H1 (cell line): ENCODE results near the gene PRKCA. TPM values are rescaled to one million over a fixed set of nuclear protein-coding genes. Genes with fewer than 3 reads are reported as not detected.

Source experiments
- CTCF ChIA-PET: fragments of 300-600 bp; sonication (Branson Sonifier 250); formaldehyde crosslinking; loops from one replicate; lab custom pipeline; 2021; ENCODE audit not compliant: partially characterized antibody; lab: Charles Lee
- POLR2A ChIA-PET: fragments of 300-600 bp; sonication (Branson Sonifier 250); formaldehyde crosslinking; loops from one replicate; lab custom pipeline; 2021; ENCODE audit warnings: inconsistent platforms; ENCODE audit not compliant: partially characterized antibody; lab: Charles Lee
- DNase-seq, 2 experiments: peaks; one replicate each; pipeline versions ENCODE4 v3.0.0 to v3.0.0-alpha.2; 2010 to 2022; ENCODE audit warnings: low spot score in 2 of 2, low read depth in 1 of 2, mixed read lengths in 1 of 2
- FAIRE-seq: peaks from 2 replicates; lab custom pipeline; 2011; peaks lifted over from hg19 to GRCh38; lab: Jason Lieb, UNC
- H2AFZ ChIP-seq: 2 replicates; pipeline ENCODE4 v1.8.1; 2012; ENCODE audit warnings: low read length, inconsistent platforms
- H2AK5ac ChIP-seq: 2 replicates; pipeline ENCODE4 v1.6.1; 2013; ENCODE audit warnings: low read depth, low read length
- H2BK120ac ChIP-seq: replicated peaks from 2 replicates; pipeline ENCODE3; 2013; ENCODE audit warnings: low read depth, low read length, inconsistent platforms
- H2BK12ac ChIP-seq: 2 replicates; pipeline ENCODE4 v1.6.1; 2013; ENCODE audit warnings: low read depth, low read length
- H2BK15ac ChIP-seq: 2 replicates; pipeline ENCODE4 v1.6.1; 2013; ENCODE audit warnings: low read length
- H2BK20ac ChIP-seq: 2 replicates; pipeline ENCODE4 v1.6.1; 2013; ENCODE audit warnings: low read length
- H2BK5ac ChIP-seq: 2 replicates; pipeline ENCODE4 v1.6.1; 2013; ENCODE audit warnings: low read depth, low read length
- H3K14ac ChIP-seq: 2 replicates; pipeline ENCODE4 v1.6.1; 2013; ENCODE audit warnings: inconsistent platforms; ENCODE audit not compliant: insufficient read length
- H3K18ac ChIP-seq: 2 replicates; pipeline ENCODE4 v1.6.1; 2013; ENCODE audit warnings: low read length; ENCODE audit errors: extremely low read depth
- H3K23ac ChIP-seq: 2 replicates; pipeline ENCODE4 v1.6.1; 2013; ENCODE audit warnings: inconsistent platforms; ENCODE audit not compliant: insufficient read length
- H3K23me2 ChIP-seq: 2 replicates; pipeline ENCODE4 v1.6.1; 2013; ENCODE audit warnings: low read depth, low read length
- H3K27ac ChIP-seq: 2 replicates; pipeline ENCODE4 v1.6.1; 2011; ENCODE audit warnings: low read depth, low read length, inconsistent platforms
- H3K27me3 ChIP-seq, 4 experiments: replicated peaks in 1 of 4; 1 replicate in 1 of 4; 2 replicates in 3 of 4; pipeline versions ENCODE4 v1.6.1 to v1.8.1; 2011 to 2013; ENCODE audit warnings: low read length in 3 of 4, mild to moderate bottlenecking in 3 of 4, inconsistent platforms in 2 of 4, mixed read lengths in 2 of 4, moderate library complexity in 1 of 4; ENCODE audit not compliant: control insufficient read depth in 3 of 4, insufficient read depth in 3 of 4; ENCODE audit errors: extremely low read depth in 1 of 4
- H3K36me3 ChIP-seq, 4 experiments: 2 replicates each; pipeline versions ENCODE4 v1.6.1 to v1.8.1; 2011 to 2013; ENCODE audit warnings: mild to moderate bottlenecking in 4 of 4, low read length in 3 of 4, moderate library complexity in 2 of 4, control low read depth in 1 of 4, inconsistent platforms in 1 of 4; ENCODE audit not compliant: insufficient read depth in 4 of 4, control insufficient read depth in 2 of 4
- H3K4ac ChIP-seq: replicated peaks from 2 replicates; pipeline ENCODE3; 2013; ENCODE audit warnings: low read length, low read depth, mixed read lengths, inconsistent platforms; ENCODE audit not compliant: insufficient read length
- H3K4me1 ChIP-seq, 4 experiments: replicated peaks in 1 of 4; 1 replicate in 1 of 4; 2 replicates in 3 of 4; pipeline versions ENCODE4 v1.6.1 to v1.8.1; 2011 to 2013; ENCODE audit warnings: low read length in 3 of 4, inconsistent platforms in 2 of 4, mixed read lengths in 1 of 4; ENCODE audit not compliant: insufficient read depth in 4 of 4, control insufficient read depth in 3 of 4
- H3K4me2 ChIP-seq, 2 experiments: 2 replicates each; pipeline versions ENCODE4 v1.6.1 to v1.8.1; 2011 to 2013; ENCODE audit warnings: low read depth in 2 of 2, low read length in 2 of 2, control low read depth in 1 of 2, inconsistent platforms in 1 of 2, mild to moderate bottlenecking in 1 of 2; ENCODE audit not compliant: insufficient read depth in 1 of 2
- H3K4me3 ChIP-seq, 4 experiments: fragments of 200-600, 300-600 bp in 1 of 4; sonication (generic), shearing (Covaris generic), sonication (Bioruptor Twin) in 1 of 4; 2 replicates each; pipeline versions ENCODE4 v1.5.1 to v1.8.1; 2011 to 2016; ENCODE audit warnings: low read length in 4 of 4, low read depth in 3 of 4, control low read depth in 2 of 4, inconsistent platforms in 2 of 4, mild to moderate bottlenecking in 2 of 4, mixed read lengths in 1 of 4, moderate library complexity in 1 of 4; ENCODE audit not compliant: insufficient read depth in 2 of 4; ENCODE audit errors: extremely low read depth in 1 of 4
- H3K56ac ChIP-seq: replicated peaks from 2 replicates; pipeline ENCODE3; 2013; ENCODE audit warnings: low read depth, mild to moderate bottlenecking, mixed read lengths, low read length, inconsistent platforms; ENCODE audit not compliant: insufficient read length
- H3K79me1 ChIP-seq: 2 replicates; pipeline ENCODE4 v1.6.1; 2013; ENCODE audit warnings: low read depth, low read length, control low read depth
- H3K79me2 ChIP-seq, 2 experiments: 2 replicates each; pipeline versions ENCODE4 v1.6.1 to v1.8.1; 2012 to 2013; ENCODE audit warnings: low read length in 2 of 2, mild to moderate bottlenecking in 2 of 2, inconsistent platforms in 1 of 2; ENCODE audit not compliant: insufficient read depth in 2 of 2, control insufficient read depth in 1 of 2
- H3K9ac ChIP-seq, 4 experiments: replicated peaks in 1 of 4; 1 replicate in 1 of 4; 2 replicates in 3 of 4; pipeline versions ENCODE4 v1.6.1 to v1.8.1; 2011 to 2013; ENCODE audit warnings: low read depth in 3 of 4, low read length in 3 of 4, control low read depth in 2 of 4, mild to moderate bottlenecking in 2 of 4, moderate library complexity in 2 of 4, inconsistent platforms in 1 of 4; ENCODE audit errors: extremely low read depth in 1 of 4
- H3K9me3 ChIP-seq, 2 experiments: 2 replicates each; pipeline versions ENCODE4 v1.6.1 to v1.8.1; 2012 to 2013; ENCODE audit warnings: mild to moderate bottlenecking in 2 of 2, moderate library complexity in 2 of 2, control low read depth in 1 of 2, inconsistent platforms in 1 of 2, low read depth in 1 of 2, low read length in 1 of 2, mixed read lengths in 1 of 2; ENCODE audit not compliant: insufficient read depth in 2 of 2
- H4K20me1 ChIP-seq, 2 experiments: replicated peaks in 1 of 2; 2 replicates each; pipeline versions ENCODE3 to v1.8.1; 2011 to 2013; ENCODE audit warnings: inconsistent platforms in 2 of 2, low read length in 2 of 2, mild to moderate bottlenecking in 1 of 2; ENCODE audit not compliant: insufficient read depth in 2 of 2, control insufficient read depth in 1 of 2
- H4K5ac ChIP-seq: 2 replicates; pipeline ENCODE4 v1.6.1; 2013; ENCODE audit warnings: low read length, low read depth, mixed read lengths, inconsistent platforms; ENCODE audit not compliant: insufficient read length
- H4K8ac ChIP-seq: 2 replicates; pipeline ENCODE4 v1.8.0; 2013; ENCODE audit warnings: mild to moderate bottlenecking, moderate library complexity, low read length, inconsistent platforms; ENCODE audit not compliant: insufficient read depth; ENCODE audit errors: extremely low read depth
- H4K91ac ChIP-seq: replicated peaks from 2 replicates; pipeline ENCODE3; 2013; ENCODE audit warnings: low read length, mixed read lengths, inconsistent platforms; ENCODE audit not compliant: insufficient read length
- BRCA1 ChIP-seq: IDR thresholded peaks from 2 replicates; pipeline ENCODE4 v1.6.1; 2012; ENCODE audit warnings: low read depth, low read length, improper control_type of control experiment
- EZH2 ChIP-seq: fragments of 200-600 bp; sonication (generic); IDR thresholded peaks from 2 replicates; pipeline ENCODE4 v1.7.1; 2012; ENCODE audit warnings: low read depth, mild to moderate bottlenecking, moderate library complexity, low read length, inconsistent platforms; ENCODE audit not compliant: severe bottlenecking
- FOSL1 ChIP-seq: IDR thresholded peaks from 2 replicates; pipeline ENCODE4 v1.6.1; 2011; ENCODE audit warnings: mild to moderate bottlenecking, low read depth, low read length, moderate library complexity; ENCODE audit not compliant: insufficient read depth
- HDAC2 ChIP-seq, 2 experiments: fragments of 300-600 bp in 1 of 2; sonication (generic) in 1 of 2; IDR thresholded peaks; 2 replicates each; pipeline ENCODE4 v1.6.1; 2011 to 2012; ENCODE audit warnings: low read depth in 2 of 2, low read length in 2 of 2, mild to moderate bottlenecking in 2 of 2, moderate library complexity in 2 of 2, borderline replicate concordance in 1 of 2, inconsistent platforms in 1 of 2
- SAP30 ChIP-seq: fragments of 300-600 bp; sonication (generic); IDR thresholded peaks from 2 replicates; pipeline ENCODE4 v1.7.1; 2012; ENCODE audit warnings: low read length, moderate library complexity, mild to moderate bottlenecking, inconsistent platforms; ENCODE audit not compliant: insufficient read depth, insufficient replicate concordance
- SIN3A ChIP-seq, 2 experiments: IDR thresholded peaks in 1 of 2; conservative IDR thresholded peaks in 1 of 2; 2 replicates each; pipeline ENCODE4 v1.6.1; 2011 to 2012; ENCODE audit warnings: low read length in 2 of 2, improper control_type of control experiment in 1 of 2, low read depth in 1 of 2, mild to moderate bottlenecking in 1 of 2
- TAF1 ChIP-seq: IDR thresholded peaks from 2 replicates; pipeline ENCODE4 v1.6.1; 2011; ENCODE audit warnings: mild to moderate bottlenecking, low read depth, low read length
- TBP ChIP-seq: IDR thresholded peaks from 2 replicates; pipeline ENCODE4 v1.6.1; 2011; ENCODE audit warnings: low read depth, low read length, improper control_type of control experiment
- WGBS, 2 experiments: shearing (Covaris generic) in 1 of 2; methylation state at CpG; one replicate each; pipeline versions ENCODE4 v1.1.6 to v1.1.7; 2013 to 2015; ENCODE audit warnings: low lambda C conversion rate in 2 of 2, mixed read lengths in 2 of 2, inconsistent platforms in 1 of 2, low coverage in 1 of 2, missing lambda C conversion rate in 1 of 2; ENCODE audit not compliant: insufficient replicate concordance in 2 of 2, insufficient coverage in 1 of 2, insufficient read length in 1 of 2; ENCODE audit errors: extremely low coverage in 1 of 2, missing lambda C conversion rate in 1 of 2; 5-methylcytosine and 5-hydroxymethylcytosine counted together
- polyA plus RNA-seq, 7 experiments: library from polyadenylated mRNA; depleted of rRNA in 3 of 7; stranded (reverse) in 5 of 7; unstranded in 2 of 7; fragments of >200 nt in 5 of 7; fragments of 200-250 nt in 2 of 7; gene quantifications; 1 replicate in 5 of 7; 2 replicates in 1 of 7; 4 replicates in 1 of 7; pipeline versions ENCODE4 v1.2.1 to v1.2.3, GENCODE V29; 2011 to 2013; ENCODE audit warnings: missing spikeins in 2 of 7, mixed read lengths in 2 of 7
- total RNA-seq: library from RNA; stranded (reverse); fragmentation: NEBNext Ultra II Directional; extraction: Animal tissue kit (Norgen Biotek cat#: 25700); gene quantifications from 2 replicates; pipeline ENCODE4 v1.2.1, GENCODE V29; 2021

Gene PRKCA
- total and polyA plus RNA-seq, 2 of the 8 experiments (the other 6 are each of a cell fraction or from before 2014, with no cell fraction given): 5.8 to 17.8 TPM

- FAIRE-seq (no peak), DNase-seq (no peak)
- Histone ChIP-seq H4K5ac (no peak overlapping the region), H3K27me3 (no peaks in the 10 kb centered on the region), H3K4me2 (no peak overlapping the region), H3K9me3 (peaks cover 0 to 6% of the 10 kb centered on the region in 2 experiments; a peak in 1 of 4 replicates), H3K79me2 (no peaks in the 10 kb centered on the region), H3K18ac (no peak overlapping the region), H3K4me1 (peaks cover 0 to 2% (median 0%) of the 10 kb centered on the region in 4 experiments; a peak in 1 of 7 replicates), H2AK5ac (no peak overlapping the region), H3K4me3 (no peak overlapping the region), H2BK120ac (no peak overlapping the region), H2AFZ (no peak overlapping the region), H2BK5ac (no peak overlapping the region), H3K9ac (no peak overlapping the region), H3K14ac (no peak overlapping the region), H2BK12ac (no peak overlapping the region), H3K27ac (no peak overlapping the region), H3K4ac (no peak overlapping the region), H2BK20ac (no peak overlapping the region), H2BK15ac (no peak overlapping the region), H4K20me1 (no peaks in the 10 kb centered on the region), H3K79me1 (no peaks in the 10 kb centered on the region; the same call in 1 of the 2 replicates), H4K91ac (no peak overlapping the region), H3K56ac (no peak overlapping the region), H3K36me3 (no peaks in the 10 kb centered on the region), H4K8ac (no peak overlapping the region), H3K23me2 (no peaks in the 10 kb centered on the region), H3K23ac (no peak overlapping the region)
- WGBS, 2 experiments: 91% methylated on average over 3 of the region's 3 CpGs; no CpG with 5 or more reads in 1 of the 2 experiments
- no peak for TF ChIP-seq SIN3A (conservative IDR thresholded peaks at IDR 0.05 in 1 of 2, IDR thresholded peaks at IDR 0.05 in 1 of 2; ENCODE audit: low read depth in 1 of 2, low read length in 2 of 2)
- TF ChIP-seq BRCA1: no peak
- TF ChIP-seq TAF1: no peak
- no peak for TF ChIP-seq HDAC2 (IDR thresholded peaks at IDR 0.05; ENCODE audit: borderline replicate concordance in 1 of 2, low read depth in 2 of 2, low read length in 2 of 2)
- TF ChIP-seq SAP30: no peak
- no peak for TF ChIP-seq FOSL1
- TF ChIP-seq TBP: no peak
- no peak for TF ChIP-seq EZH2
- POLR2A ChIA-PET: no interaction called here
- CTCF ChIA-PET: no interaction called here
These were observed 254.8 kb downstream of the PRKCA start for GRCh38 chr17:66557200-66557599.
